B cell (primary cell): ENCODE measurements around the gene STRIP1. TPM values are rescaled to one million over a fixed set of nuclear protein-coding genes. Genes with fewer than 3 reads are reported as not detected.

Experiments used
- ATAC-seq: fragments of 200-7000 bp; cut with Tn5 transposase; one replicate; pipeline ENCODE4 v1.10.0; 2021; ENCODE audit warnings: low read depth, mild to moderate bottlenecking, moderate number of reproducible peaks, moderate library complexity
- CTCF ChIA-PET: fragments of 350-600 bp; sonication (Branson Sonifier 250); formaldehyde crosslinking; loops from one replicate; lab custom pipeline; 2021; ENCODE audit warnings: antibody characterized with exemption, inconsistent platforms; lab: Charles Lee
- POLR2A ChIA-PET: fragments of 350-600 bp; sonication (Branson Sonifier 250); formaldehyde crosslinking; loops from one replicate; lab custom pipeline; 2021; ENCODE audit warnings: antibody characterized with exemption; lab: Charles Lee
- DNase-seq: peaks from one replicate; pipeline ENCODE4 v3.0.0; 2013
- H2AFZ ChIP-seq: 2 replicates; pipeline ENCODE4 v1.6.1; 2012; ENCODE audit warnings: mild to moderate bottlenecking, low read depth, low read length; ENCODE audit not compliant: insufficient read depth, poor library complexity, severe bottlenecking
- H3K27ac ChIP-seq, 2 donors: 1 replicate in 1 of 2; 2 replicates in 1 of 2; pipeline ENCODE4 v1.5.1; 2012 to 2013; ENCODE audit warnings: low read length in 2 of 2, mild to moderate bottlenecking in 2 of 2, moderate library complexity in 1 of 2
- H3K27me3 ChIP-seq, 4 experiments: fragments of 200-600 bp in 1 of 4; sonication (generic) in 1 of 4; replicated peaks in 1 of 4; 1 replicate in 2 of 4; 2 replicates in 2 of 4; pipeline versions ENCODE4 v1.6.1 to v1.7.0; 2013 to 2016; ENCODE audit warnings: low read length in 3 of 4, mild to moderate bottlenecking in 2 of 4, mixed read lengths in 1 of 4, moderate library complexity in 1 of 4; ENCODE audit not compliant: insufficient read depth in 4 of 4, control insufficient read depth in 3 of 4; ENCODE audit errors: control extremely low read depth in 1 of 4
- H3K36me3 ChIP-seq, 2 experiments: replicated peaks in 1 of 2; 1 replicate in 1 of 2; 2 replicates in 1 of 2; pipeline versions ENCODE4 v1.6.1 to v1.7.1; 2013; ENCODE audit warnings: low read length in 1 of 2; ENCODE audit not compliant: insufficient read depth in 2 of 2, control insufficient read depth in 1 of 2; ENCODE audit errors: control extremely low read depth in 1 of 2, extremely low read depth in 1 of 2
- H3K4me1 ChIP-seq, 2 donors: fragments of 200-600 bp in 1 of 2; sonication (generic) in 1 of 2; 1 replicate in 1 of 2; 2 replicates in 1 of 2; pipeline versions ENCODE4 v1.5.1 to v1.6.1; 2013 to 2017; ENCODE audit warnings: low read length in 2 of 2; ENCODE audit not compliant: control insufficient read depth in 2 of 2, insufficient read depth in 2 of 2
- H3K4me2 ChIP-seq: replicated peaks from 2 replicates; pipeline ENCODE3; 2012; ENCODE audit warnings: mild to moderate bottlenecking, low read depth, low read length; ENCODE audit not compliant: poor library complexity, severe bottlenecking
- H3K4me3 ChIP-seq, 5 experiments: fragments of 200-600 bp in 1 of 5; sonication (generic) in 1 of 5; 1 replicate in 3 of 5; 2 replicates in 2 of 5; pipeline versions ENCODE4 v1.5.1 to v1.7.0; 2011 to 2016; ENCODE audit warnings: low read length in 4 of 5, mild to moderate bottlenecking in 4 of 5, low read depth in 2 of 5, control low read depth in 1 of 5, moderate library complexity in 1 of 5; ENCODE audit not compliant: insufficient read depth in 1 of 5; ENCODE audit errors: control extremely low read depth in 1 of 5, extremely low read depth in 1 of 5
- H3K79me2 ChIP-seq: fragments of 200-600 bp; sonication (generic); one replicate; pipeline ENCODE4 v1.6.0; 2016; ENCODE audit warnings: low read length; ENCODE audit not compliant: control insufficient read depth, insufficient read depth
- H3K9ac ChIP-seq: fragments of 200-600 bp; sonication (generic); 2 replicates; pipeline ENCODE4 v1.6.1; 2017; ENCODE audit warnings: mild to moderate bottlenecking, low read length, moderate library complexity
- H3K9me3 ChIP-seq, 3 donors: one replicate each; pipeline versions ENCODE4 v1.6.1 to v1.7.1; 2013; ENCODE audit warnings: low read length in 2 of 3; ENCODE audit not compliant: control insufficient read depth in 2 of 3, insufficient read depth in 1 of 3; ENCODE audit errors: control extremely low read depth in 1 of 3
- H4K20me1 ChIP-seq: 2 replicates; pipeline ENCODE4 v1.6.0; 2012; ENCODE audit warnings: mild to moderate bottlenecking, low read length; ENCODE audit not compliant: insufficient read depth, control insufficient read depth, poor library complexity, severe bottlenecking
- H3K27ac Mint-ChIP-seq: one replicate; pipeline ENCODE4 v1.8.0; 2021; ENCODE audit warnings: mixed read lengths
- H3K27me3 Mint-ChIP-seq: one replicate; pipeline ENCODE4 v1.8.0; 2021; ENCODE audit warnings: mixed read lengths
- H3K4me1 Mint-ChIP-seq: one replicate; pipeline ENCODE4 v1.8.0; 2021; ENCODE audit warnings: mixed read lengths
- H3K4me3 Mint-ChIP-seq: one replicate; pipeline ENCODE4 v1.8.0; 2021; ENCODE audit warnings: mixed read lengths
- H3K9me3 Mint-ChIP-seq: one replicate; pipeline ENCODE4 v1.8.0; 2022; ENCODE audit warnings: mixed read lengths; ENCODE audit not compliant: insufficient read depth
- EZH2 ChIP-seq: IDR thresholded peaks from 2 replicates; pipeline ENCODE4 v1.6.1; 2012; ENCODE audit warnings: borderline replicate concordance, low read depth, mild to moderate bottlenecking, moderate library complexity, low read length; ENCODE audit not compliant: insufficient read depth, poor library complexity, severe bottlenecking
- WGBS: methylation state at CpG from one replicate; pipeline ENCODE4 v1.1.5; 2013; ENCODE audit warnings: missing lambda C conversion rate; ENCODE audit not compliant: insufficient coverage; 5-methylcytosine and 5-hydroxymethylcytosine counted together
- intact Hi-C: fragments of 100-400 bp; cut with micrococcal nuclease; formaldehyde crosslinking; loops from one replicate; pipeline ENCODE4 v1.10.0; 2022
- polyA plus RNA-seq: library from polyadenylated mRNA; depleted of rRNA; stranded (reverse); fragments of >200 nt; gene quantifications from 2 replicates; pipeline ENCODE4 v1.2.3, GENCODE V29; 2012
- total RNA-seq, 2 donors: library from RNA; stranded (reverse); fragments of 120-200 nt in 1 of 2; gene quantifications; 1 replicate in 1 of 2; 2 replicates in 1 of 2; pipeline versions ENCODE4 v1.2.3 to v1.2.4, GENCODE V29; 2013 to 2022
- TF ChIP-seq, protein P1 (sequence below): fragments of 200-600 bp; IDR thresholded peaks from one replicate; pipeline ENCODE4 v1.8.0; 2022; ENCODE audit warnings: antibody characterized with exemption, mild to moderate bottlenecking

The STRIP1 gene
- total and polyA plus RNA-seq, 2 donors (not counting 1 experiment from before 2014, with no cell fraction given) = 41.5 to 105 TPM

DNA sequence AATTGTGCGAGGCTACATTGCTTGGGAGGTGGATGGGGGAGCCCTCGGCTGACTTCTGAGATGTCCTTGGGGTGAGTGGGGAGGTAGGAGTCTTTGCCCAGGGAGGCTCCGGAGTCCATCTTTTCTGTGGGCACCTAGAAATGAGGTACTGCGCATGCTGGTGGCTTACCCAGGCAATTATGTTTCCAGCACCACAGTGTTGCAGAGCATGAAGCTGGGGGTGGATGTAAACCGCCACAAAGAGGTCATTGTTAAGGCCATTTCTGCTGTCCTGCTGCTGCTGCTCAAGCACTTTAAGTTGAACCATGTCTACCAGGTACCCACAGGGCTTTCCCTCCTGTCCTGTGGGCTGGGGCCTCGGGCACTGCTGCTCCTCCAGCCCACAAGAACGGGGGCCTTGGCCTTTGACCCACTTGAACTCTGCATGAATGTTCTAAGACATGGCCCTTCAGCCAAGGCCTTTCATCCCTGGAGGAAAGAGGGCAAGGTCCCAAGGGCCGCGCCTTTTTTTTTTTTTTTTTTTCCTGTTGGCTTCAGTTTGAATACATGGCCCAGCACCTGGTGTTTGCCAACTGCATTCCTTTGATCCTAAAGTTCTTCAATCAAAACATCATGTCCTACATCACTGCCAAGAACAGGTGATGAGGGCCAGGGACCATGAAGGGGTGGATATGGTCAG lies 14.6 kb downstream of the STRIP1 start:
- WGBS = 100% methylated on average over 7 of the region's 9 CpGs
- H3K4me2 ChIP-seq = no peak overlapping the region
- DNase-seq = no peak
- H3K4me3 Mint-ChIP-seq = no peak overlapping the region
- no peaks in the 10 kb centered on the region for H3K9me3 Mint-ChIP-seq
- H3K4me3 ChIP-seq = no peak overlapping the region
- intact Hi-C loops = no loop called here
- peaks cover 7% of the 10 kb centered on the region for H4K20me1 ChIP-seq
- TF ChIP-seq EZH2 = no peak
- H3K27me3 ChIP-seq = no peaks in the 10 kb centered on the region
- no peaks in the 10 kb centered on the region for H3K4me1 Mint-ChIP-seq
- no peak overlapping the region for H3K27ac Mint-ChIP-seq
- H3K27ac ChIP-seq = no peak overlapping the region
- peaks cover 1 to 92% of the 10 kb centered on the region in 2 experiments for H3K36me3 ChIP-seq
- H3K9me3 ChIP-seq = no peaks in the 10 kb centered on the region
- ChIA-PET CTCF (interaction anchor here (0.7 to 6.9 kb wide), 4 partner anchors 11 to 1596 kb away, joined by 4 to 67 read pairs (median 8); partner anchors contain the start of gene STRIP1), POLR2A (no interaction called here)
- H2AFZ ChIP-seq = no peak overlapping the region
- no peaks in the 10 kb centered on the region for H3K4me1 ChIP-seq
- H3K9ac ChIP-seq = no peak overlapping the region
- peaks cover 3% of the 10 kb centered on the region for H3K79me2 ChIP-seq
- ATAC-seq = no peak
- H3K27me3 Mint-ChIP-seq = no peaks in the 10 kb centered on the region

DNA sequence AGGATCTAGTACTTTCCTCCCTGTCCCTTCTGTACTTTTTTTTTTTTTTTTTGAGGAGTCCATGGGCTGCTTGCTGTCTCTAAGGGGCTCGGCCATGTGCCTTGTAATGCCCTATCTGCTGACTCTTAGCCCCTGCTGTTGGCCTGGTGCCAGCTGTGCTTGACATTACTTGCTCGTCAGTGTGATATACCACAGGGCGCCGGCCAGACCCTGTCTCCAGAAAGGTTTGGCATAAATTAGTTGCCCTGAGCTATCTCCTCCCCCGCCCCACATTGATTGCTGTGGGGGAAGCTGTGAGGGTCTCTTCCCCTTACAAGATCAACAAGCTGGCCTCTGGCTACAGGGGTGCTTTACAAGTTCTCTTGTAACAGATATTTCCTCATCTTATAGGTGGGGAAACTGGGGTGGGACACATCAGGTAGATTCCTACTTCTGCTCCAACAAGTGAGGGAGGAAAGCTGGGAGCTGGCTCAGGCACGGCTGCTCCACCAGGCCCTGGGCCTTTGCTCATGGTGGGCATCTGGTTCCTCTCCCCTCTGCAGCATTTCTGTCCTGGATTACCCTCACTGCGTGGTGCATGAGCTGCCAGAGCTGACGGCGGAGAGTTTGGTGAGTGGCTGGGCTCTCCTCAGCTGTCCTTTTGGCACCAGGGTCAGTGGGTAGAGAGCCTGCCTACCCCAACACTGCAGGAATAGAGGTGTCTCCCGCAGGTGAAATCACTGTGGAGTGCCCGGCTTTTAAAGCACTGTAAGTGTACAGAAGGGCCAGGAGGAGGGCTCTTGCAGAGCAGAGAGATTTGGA lies 15.6 kb downstream of the STRIP1 start:
- no peak overlapping the region for H2AFZ ChIP-seq
- no peak for DNase-seq
- CTCF ChIA-PET = interaction anchor here (0.7 to 6.9 kb wide), 9 partner anchors 10 to 1596 kb away, joined by 4 to 93 read pairs (median 5); partner anchors contain the start of gene STRIP1
- H4K20me1 ChIP-seq = peaks cover 16% of the 10 kb centered on the region
- no peak overlapping the region for H3K4me3 Mint-ChIP-seq
- no peaks in the 10 kb centered on the region for H3K4me1 Mint-ChIP-seq
- no peak overlapping the region for H3K9ac ChIP-seq
- H3K27ac ChIP-seq = no peak overlapping the region
- POLR2A ChIA-PET = no interaction called here
- peaks cover 3% of the 10 kb centered on the region for H3K79me2 ChIP-seq
- no peak for TF ChIP-seq EZH2
- TF ChIP-seq, protein P1, sequence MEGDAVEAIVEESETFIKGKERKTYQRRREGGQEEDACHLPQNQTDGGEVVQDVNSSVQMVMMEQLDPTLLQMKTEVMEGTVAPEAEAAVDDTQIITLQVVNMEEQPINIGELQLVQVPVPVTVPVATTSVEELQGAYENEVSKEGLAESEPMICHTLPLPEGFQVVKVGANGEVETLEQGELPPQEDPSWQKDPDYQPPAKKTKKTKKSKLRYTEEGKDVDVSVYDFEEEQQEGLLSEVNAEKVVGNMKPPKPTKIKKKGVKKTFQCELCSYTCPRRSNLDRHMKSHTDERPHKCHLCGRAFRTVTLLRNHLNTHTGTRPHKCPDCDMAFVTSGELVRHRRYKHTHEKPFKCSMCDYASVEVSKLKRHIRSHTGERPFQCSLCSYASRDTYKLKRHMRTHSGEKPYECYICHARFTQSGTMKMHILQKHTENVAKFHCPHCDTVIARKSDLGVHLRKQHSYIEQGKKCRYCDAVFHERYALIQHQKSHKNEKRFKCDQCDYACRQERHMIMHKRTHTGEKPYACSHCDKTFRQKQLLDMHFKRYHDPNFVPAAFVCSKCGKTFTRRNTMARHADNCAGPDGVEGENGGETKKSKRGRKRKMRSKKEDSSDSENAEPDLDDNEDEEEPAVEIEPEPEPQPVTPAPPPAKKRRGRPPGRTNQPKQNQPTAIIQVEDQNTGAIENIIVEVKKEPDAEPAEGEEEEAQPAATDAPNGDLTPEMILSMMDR = no peak
- no peaks in the 10 kb centered on the region for H3K27me3 Mint-ChIP-seq
- no peak overlapping the region for H3K27ac Mint-ChIP-seq
- peaks cover 4 to 92% of the 10 kb centered on the region in 2 experiments for H3K36me3 ChIP-seq
- 98% methylated on average over 9 of the region's 11 CpGs for WGBS
- no peaks in the 10 kb centered on the region for H3K9me3 Mint-ChIP-seq
- H3K4me3 ChIP-seq = no peak overlapping the region
- intact Hi-C loops = no loop called here
- no peak for ATAC-seq
- H3K4me2 ChIP-seq = no peak overlapping the region
- no peaks in the 10 kb centered on the region for H3K27me3 ChIP-seq
- no peaks in the 10 kb centered on the region for H3K4me1 ChIP-seq
- no peaks in the 10 kb centered on the region for H3K9me3 ChIP-seq
